Measurements from ENCODE around the gene DGKH. TPM values are rescaled to one million over a fixed set of nuclear protein-coding genes. Genes with fewer than 3 reads are reported as not detected.

Gene DGKH
- total and polyA plus RNA-seq, 9 of the 15 experiments (the other 6 are each of a cell fraction or from before 2014, with no cell fraction given), result 0.38 to 4.4 (median 3.1) TPM

- no peak for TF ChIP-seq ELF1 (tag; IDR thresholded peaks at IDR 0.05)
- peak; percentile 83 for TF ChIP-seq NCOA1 (IDR thresholded peaks at IDR 0.05; ENCODE audit: low read depth)
- TF ChIP-seq E2F4 (CRISPR knock-in tag; IDR thresholded peaks at IDR 0.05; ENCODE audit: low read depth), result no peak
- no peak for TF ChIP-seq ZKSCAN3 (CRISPR knock-in tag; IDR thresholded peaks at IDR 0.05)
- TF ChIP-seq CTBP1 (IDR thresholded peaks at IDR 0.05; ENCODE audit: borderline replicate concordance), result no peak
- no peak for TF ChIP-seq ZNF253 (CRISPR knock-in tag; conservative IDR thresholded peaks at IDR 0.05)
- TF ChIP-seq MCM7 (IDR thresholded peaks at IDR 0.05), result no peak
- TF ChIP-seq KLF6 (CRISPR knock-in tag; IDR thresholded peaks at IDR 0.05; ENCODE audit: borderline replicate concordance), result no peak
- peak; percentile 94 for TF ChIP-seq STAT5A (IDR thresholded peaks at IDR 0.05; ENCODE audit: borderline replicate concordance, low read length)
- no peak for TF ChIP-seq NUFIP1 (IDR thresholded peaks at IDR 0.05; ENCODE audit: partially characterized antibody)
- TF ChIP-seq ZKSCAN8 (CRISPR knock-in tag; IDR thresholded peaks at IDR 0.05), result no peak
- peak; percentile 77 for TF ChIP-seq SMAD4 (CRISPR knock-in tag; conservative IDR thresholded peaks at IDR 0.05)
- no peak for TF ChIP-seq RREB1 (CRISPR knock-in tag; IDR thresholded peaks at IDR 0.05)
- no peak for TF ChIP-seq ZBTB1 (CRISPR knock-in tag; IDR thresholded peaks at IDR 0.05; ENCODE audit: borderline replicate concordance, low read depth)
- TF ChIP-seq CEBPG (CRISPR knock-in tag; IDR thresholded peaks at IDR 0.05), result no peak
- TF ChIP-seq CEBPG (tag; conservative IDR thresholded peaks at IDR 0.05 in 1 of 2, IDR thresholded peaks at IDR 0.05 in 1 of 2), result no peak
- TF ChIP-seq ZNF282 (CRISPR knock-in tag; IDR thresholded peaks at IDR 0.05), result no peak
- no peak for TF ChIP-seq ZNF175 (CRISPR knock-in tag; IDR thresholded peaks at IDR 0.05; ENCODE audit: low read depth)
- no peak for TF ChIP-seq ZNF77 (CRISPR knock-in tag; IDR thresholded peaks at IDR 0.05)
- TF ChIP-seq CTCFL (IDR thresholded peaks at IDR 0.05; ENCODE audit: borderline replicate concordance, insufficient read depth, low read depth, low read length, poor library complexity, severe bottlenecking), result no peak
- no peak for TF ChIP-seq ZNF507 (tag; conservative IDR thresholded peaks at IDR 0.05)
- peak; percentile 92 for TF ChIP-seq TCF3 (CRISPR knock-in tag; IDR thresholded peaks at IDR 0.05)
- no peak for TF ChIP-seq ZNF239 (CRISPR knock-in tag; IDR thresholded peaks at IDR 0.05)
These were observed 211.1 kb downstream of the DGKH start (continued) for GRCh38 chr13:42259515-42259914.

Data from K562 (cell line).